ENCODE results near the gene NDUFV2. TPM values are rescaled to one million over a fixed set of nuclear protein-coding genes. Genes with fewer than 3 reads are reported as not detected.

NDUFV2 gene
- total RNA-seq, 1 experiment from 2014 or later, result 272 TPM

GRCh38 chr18:9135912-9136314, 33.4 kb downstream of the NDUFV2 start:
- peaks cover 16% of the 10 kb centered on the region for H4K20me1 ChIP-seq (ENCODE audit: low read length)
- peak overlapping the region; percentile 88 for H3K27ac ChIP-seq (ENCODE audit: low read length)
- peak overlapping the region; percentile 76 for H3K9ac ChIP-seq (ENCODE audit: low read length)
- peaks cover 24% of the 10 kb centered on the region; the same call in 1 of the 2 replicates for H3K36me3 ChIP-seq (ENCODE audit: low read depth, low read length)
- no peak for TF ChIP-seq EZH2 (IDR thresholded peaks at IDR 0.05; ENCODE audit: low read length, unreplicated experiment)
- TF ChIP-seq EZH2phosphoT487 (IDR thresholded peaks at IDR 0.05; ENCODE audit: borderline replicate concordance, low read length), result no peak
- TF ChIP-seq, protein P1, sequence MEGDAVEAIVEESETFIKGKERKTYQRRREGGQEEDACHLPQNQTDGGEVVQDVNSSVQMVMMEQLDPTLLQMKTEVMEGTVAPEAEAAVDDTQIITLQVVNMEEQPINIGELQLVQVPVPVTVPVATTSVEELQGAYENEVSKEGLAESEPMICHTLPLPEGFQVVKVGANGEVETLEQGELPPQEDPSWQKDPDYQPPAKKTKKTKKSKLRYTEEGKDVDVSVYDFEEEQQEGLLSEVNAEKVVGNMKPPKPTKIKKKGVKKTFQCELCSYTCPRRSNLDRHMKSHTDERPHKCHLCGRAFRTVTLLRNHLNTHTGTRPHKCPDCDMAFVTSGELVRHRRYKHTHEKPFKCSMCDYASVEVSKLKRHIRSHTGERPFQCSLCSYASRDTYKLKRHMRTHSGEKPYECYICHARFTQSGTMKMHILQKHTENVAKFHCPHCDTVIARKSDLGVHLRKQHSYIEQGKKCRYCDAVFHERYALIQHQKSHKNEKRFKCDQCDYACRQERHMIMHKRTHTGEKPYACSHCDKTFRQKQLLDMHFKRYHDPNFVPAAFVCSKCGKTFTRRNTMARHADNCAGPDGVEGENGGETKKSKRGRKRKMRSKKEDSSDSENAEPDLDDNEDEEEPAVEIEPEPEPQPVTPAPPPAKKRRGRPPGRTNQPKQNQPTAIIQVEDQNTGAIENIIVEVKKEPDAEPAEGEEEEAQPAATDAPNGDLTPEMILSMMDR (conservative IDR thresholded peaks at IDR 0.05; ENCODE audit: low read depth, low read length), result no peak
- intact Hi-C loops (cut with micrococcal nuclease), result loop anchor here (1.0 to 5.0 kb wide), 4 partner anchors 19 to 429 kb away; partner anchors contain the start of genes MTCL1 and TWSG1
- peak overlapping the region; percentile 73 for H2AFZ ChIP-seq (ENCODE audit: low read length)
- DNase-seq (peak; percentile 64), ATAC-seq (peak; percentile 21)
- no peaks in the 10 kb centered on the region for H3K9me3 ChIP-seq (ENCODE audit: low read length)
- TSS peak; percentile 44 for BruUV-seq (replicated peaks)
- ChIA-PET CTCF (interaction anchor here (1.1 to 1.2 kb wide), 2 partner anchors 32 to 62 kb away, joined by 3 to 4 read pairs; no protein-coding TSS in a partner anchor), POLR2A (ENCODE audit: unreplicated experiment) (interaction anchor here (0.5 to 0.9 kb wide), 5 partner anchors 31 to 707 kb away, joined by 3 to 12 read pairs (median 7); partner anchors contain the start of gene TWSG1)
- peaks cover 52% of the 10 kb centered on the region for H3K4me1 ChIP-seq (ENCODE audit: insufficient read depth, low read length)
- no peaks in the 10 kb centered on the region for H3K27me3 ChIP-seq (ENCODE audit: low read length)
- H3K79me2 ChIP-seq (ENCODE audit: low read length), result peaks cover 65% of the 10 kb centered on the region
- H3F3A ChIP-seq (ENCODE audit: low read length, unreplicated experiment), result peaks cover 11% of the 10 kb centered on the region
- H3K9me2 ChIP-seq (replicated peaks; ENCODE audit: low read length), result no peaks in the 10 kb centered on the region
- H3K4me2 ChIP-seq (ENCODE audit: low read length), result peak overlapping the region; percentile 90
- H3K4me3 ChIP-seq (ENCODE audit: low read length), result peak overlapping the region; percentile 71

- Histone ChIP-seq H3K9me2 (replicated peaks; ENCODE audit: low read length) (no peaks in the 10 kb centered on the region), H3K36me3 (ENCODE audit: low read depth, low read length) (peaks cover 24% of the 10 kb centered on the region; the same call in 1 of the 2 replicates), H3F3A (ENCODE audit: low read length, unreplicated experiment) (peaks cover 11% of the 10 kb centered on the region), H3K27ac (ENCODE audit: low read length) (peak within 1 kb of the TSS; percentile 88), H3K4me3 (ENCODE audit: low read length) (peak within 1 kb of the TSS; percentile 77), H3K4me1 (ENCODE audit: insufficient read depth, low read length) (peaks cover 58% of the 10 kb centered on the region), H2AFZ (ENCODE audit: low read length) (peak within 1 kb of the TSS; percentile 91), H3K9ac (ENCODE audit: low read length) (peak within 1 kb of the TSS; percentile 76), H4K20me1 (ENCODE audit: low read length) (peaks cover 20% of the 10 kb centered on the region), H3K9me3 (ENCODE audit: low read length) (no peaks in the 10 kb centered on the region), H3K27me3 (ENCODE audit: low read length) (no peaks in the 10 kb centered on the region), H3K79me2 (ENCODE audit: low read length) (peaks cover 71% of the 10 kb centered on the region), H3K4me2 (ENCODE audit: low read length) (peak within 1 kb of the TSS; percentile 90)
- CTCF ChIA-PET, result interaction anchor here (0.6 to 1.2 kb wide), 3 partner anchors 19 to 63 kb away, joined by 4 to 9 read pairs (median 5); no protein-coding TSS in a partner anchor
- POLR2A ChIA-PET (ENCODE audit: unreplicated experiment), result interaction anchor here (0.5 to 1.4 kb wide), 8 partner anchors 19 to 708 kb away, joined by 3 to 8 read pairs (median 5); partner anchors contain the start of gene TWSG1
- BruUV-seq (replicated peaks), result no TSS peak
- ATAC-seq (peak; percentile 72), DNase-seq (peak; percentile 98)
- intact Hi-C loops (cut with micrococcal nuclease), result loop anchor here (1.0 to 5.0 kb wide), 5 partner anchors 19 to 429 kb away; partner anchors contain the start of genes MTCL1 and TWSG1
- TF ChIP-seq EZH2phosphoT487 (IDR thresholded peaks at IDR 0.05; ENCODE audit: borderline replicate concordance, low read length) (peak; percentile 69; the same call in 1 of the 2 replicates), EZH2 (IDR thresholded peaks at IDR 0.05; ENCODE audit: low read length, unreplicated experiment) (no peak)
- TF ChIP-seq, protein P1 (conservative IDR thresholded peaks at IDR 0.05; ENCODE audit: low read depth, low read length), result no peak
Measured at GRCh38 chr18:9136315-9137155, 34.0 kb downstream of the NDUFV2 start, which contains the start of gene ANKRD12. ANKRD12 (plus strand) TSS chr18:9136781; CDS start chr18:9182433, 45,652 bp downstream.
